ENCODE measurements around the gene ADAMTS10. TPM values are rescaled to one million over a fixed set of nuclear protein-coding genes. Genes with fewer than 3 reads are reported as not detected.

The ADAMTS10 gene
- total RNA-seq, 1 experiment from 2014 or later = 26.5 TPM

- Histone ChIP-seq H3K9ac (ENCODE audit: extremely low read depth, insufficient read length, low read length) (no peak overlapping the region), H3K9me3 (ENCODE audit: control insufficient read depth, low read depth, low read length) (no peaks in the 10 kb centered on the region), H4K91ac (ENCODE audit: insufficient read length, low read depth, low read length) (no peak overlapping the region), H3K4me1 (ENCODE audit: insufficient read depth, low read length) (no peaks in the 10 kb centered on the region), H3K4ac (ENCODE audit: low read depth, low read length) (no peak overlapping the region), H2BK5ac (ENCODE audit: insufficient read length, low read length) (no peak overlapping the region), H4K8ac (replicated peaks; ENCODE audit: insufficient read length, low read depth, low read length) (no peak overlapping the region), H3K23ac (ENCODE audit: insufficient read length, low read depth, low read length) (no peak overlapping the region), H4K5ac (ENCODE audit: insufficient read length, low read depth, low read length) (no peak overlapping the region), H2BK120ac (ENCODE audit: low read depth, low read length, poor library complexity, severe bottlenecking) (no peak overlapping the region), H2AK5ac (ENCODE audit: insufficient read length, low read length) (no peak overlapping the region), H2BK15ac (ENCODE audit: low read depth, low read length) (no peak overlapping the region), H3K14ac (ENCODE audit: insufficient read depth, low read length) (no peak overlapping the region), H3K79me1 (ENCODE audit: insufficient read depth, low read depth, low read length, poor library complexity, severe bottlenecking) (no peaks in the 10 kb centered on the region), H3K79me2 (ENCODE audit: insufficient read depth, low read length) (no peaks in the 10 kb centered on the region), H3K56ac (ENCODE audit: insufficient read length, low read depth, low read length) (no peak overlapping the region), H2AFZ (ENCODE audit: low read length) (no peak overlapping the region), H4K20me1 (ENCODE audit: control insufficient read depth, insufficient read depth, insufficient read length) (no peaks in the 10 kb centered on the region), H3K27me3 (ENCODE audit: insufficient read depth, low read length) (no peaks in the 10 kb centered on the region; the same call in 1 of the 2 replicates), H3K23me2 (ENCODE audit: insufficient read length, low read depth, low read length, poor library complexity, severe bottlenecking) (peaks cover 6% of the 10 kb centered on the region), H3K4me2 (ENCODE audit: insufficient read depth, insufficient read length, low read length) (no peak overlapping the region), H2BK20ac (ENCODE audit: low read depth, low read length, poor library complexity, severe bottlenecking) (no peak overlapping the region), H2BK12ac (ENCODE audit: insufficient read length, low read depth, low read length) (no peak overlapping the region), H3T11ph (ENCODE audit: low read length) (no peak overlapping the region), H3K27ac (ENCODE audit: insufficient read length, low read depth, low read length) (no peak overlapping the region), H3K18ac (ENCODE audit: insufficient read length, low read depth, low read length) (no peak overlapping the region)
- WGBS (ENCODE audit: extremely low coverage, insufficient read length, low lambda C conversion rate) = no CpG with 5 or more reads among the region's 15 CpGs
- TF ChIP-seq CTCF (conservative IDR thresholded peaks at IDR 0.05) = no peak
- H3K27ac Mint-ChIP-seq = no peak overlapping the region; a peak in 1 of 7 replicates
- no peak for DNase-seq
- peaks cover 5 to 13% of the 10 kb centered on the region in 2 experiments for H3K4me1 Mint-ChIP-seq
- no peak overlapping the region for H3K4me3 Mint-ChIP-seq
- peaks cover 19% of the 10 kb centered on the region for H3K27me3 Mint-ChIP-seq (ENCODE audit: low read depth)
- peaks cover 12 to 15% of the 10 kb centered on the region in 2 experiments; a peak in 4 of 5 replicates for H3K9me3 Mint-ChIP-seq
- peaks cover 0 to 29% (median 25%) of the 10 kb centered on the region in 3 experiments; a peak in 6 of 7 replicates for H3K36me3 Mint-ChIP-seq (ENCODE audit: insufficient read depth in 1 of 3, low read depth in 3 of 3)
Measured at GRCh38 chr19:8595651-8596050, 14.9 kb downstream of the ADAMTS10 start.

Data from H9 (cell line).